GM12878 (cell line): Measurements from ENCODE around the gene CAMTA1. TPM values are rescaled to one million over a fixed set of nuclear protein-coding genes. Genes with fewer than 3 reads are reported as not detected.

Experiments used
- ATAC-seq: fragments of 200-7000 bp; cut with Tn5 transposase; 3 replicates; pipeline ENCODE4 v1.9.1; 2020; ENCODE audit warnings: mild to moderate bottlenecking, moderate library complexity
- BruUV-seq: library from RNA; stranded (reverse); fragments of 400-500 nt; replicated peaks from 2 replicates; lab custom pipeline; 2021; lab: Mats Ljungman, UMichigan
- CTCF ChIA-PET: fragments of 300-600 bp; sonication (Branson Sonifier 250); formaldehyde crosslinking; extraction: SDS; loops from one replicate; lab custom pipeline; 2021; ENCODE audit warnings: inconsistent platforms; lab: Yijun Ruan, JAX
- POLR2A ChIA-PET: fragments of 350-600 bp; formaldehyde crosslinking; extraction: SDS; loops from one replicate; lab custom pipeline; 2021; ENCODE audit warnings: inconsistent platforms; lab: Charles Lee
- RAD21 ChIA-PET: fragments of 300-600 bp; sonication (Branson Sonifier 250); formaldehyde crosslinking; loops from one replicate; lab custom pipeline; 2023; ENCODE audit warnings: antibody characterized with exemption; ENCODE audit not compliant: unreplicated experiment; lab: Charles Lee
- SMC1A ChIA-PET: fragments of 300-600 bp; sonication (Branson Sonifier 250); formaldehyde crosslinking; loops from one replicate; lab custom pipeline; 2023; ENCODE audit not compliant: unreplicated experiment, uncharacterized antibody; lab: Charles Lee
- DNase-seq: peaks from one replicate; pipeline ENCODE4 v3.0.0-alpha.2; 2011; ENCODE audit warnings: low read depth, low spot score
- FAIRE-seq: peaks from 3 replicates; lab custom pipeline; 2011; peaks lifted over from hg19 to GRCh38; lab: Jason Lieb, UNC
- H2AFZ ChIP-seq: 2 replicates; pipeline ENCODE4 v1.6.0; 2011; ENCODE audit warnings: low read depth, low read length, control low read depth; ENCODE audit not compliant: control insufficient read depth
- H3K27ac ChIP-seq: 2 replicates; pipeline ENCODE4 v1.5.1; 2011; ENCODE audit warnings: control low read depth; ENCODE audit not compliant: control insufficient read depth, insufficient read depth
- H3K27me3 ChIP-seq, 2 experiments: replicated peaks in 1 of 2; 2 replicates each; pipeline versions ENCODE4 v1.6.0 to v1.6.1; 2011; ENCODE audit warnings: low read length in 1 of 2; ENCODE audit not compliant: control insufficient read depth in 2 of 2, insufficient read depth in 2 of 2
- H3K36me3 ChIP-seq, 2 experiments: 2 replicates each; pipeline ENCODE4 v1.5.1; 2011; ENCODE audit warnings: low read length in 1 of 2; ENCODE audit not compliant: control insufficient read depth in 2 of 2, insufficient read depth in 2 of 2
- H3K4me1 ChIP-seq: 2 replicates; pipeline ENCODE4 v1.6.1; 2011; ENCODE audit warnings: mild to moderate bottlenecking, low read length, moderate library complexity, mixed read lengths; ENCODE audit not compliant: control insufficient read depth, insufficient read depth
- H3K4me2 ChIP-seq: 2 replicates; pipeline ENCODE4 v1.6.0; 2011; ENCODE audit warnings: control low read depth; ENCODE audit not compliant: control insufficient read depth, insufficient read depth
- H3K4me3 ChIP-seq: fragments of 200-600 bp; sonication (generic); 2 replicates; pipeline ENCODE4 v1.5.1; 2016
- H3K79me2 ChIP-seq: 2 replicates; pipeline ENCODE4 v1.6.0; 2011; ENCODE audit warnings: low read length; ENCODE audit not compliant: control insufficient read depth, insufficient read depth
- H3K9ac ChIP-seq: 2 replicates; pipeline ENCODE4 v1.8.0; 2011; ENCODE audit warnings: low read length, control low read depth, mixed read lengths; ENCODE audit not compliant: control insufficient read depth, insufficient read depth
- H3K9me3 ChIP-seq: replicated peaks from 3 replicates; pipeline ENCODE4 v1.5.1; 2011; ENCODE audit warnings: mild to moderate bottlenecking, low read length; ENCODE audit not compliant: control insufficient read depth, insufficient read depth
- H4K20me1 ChIP-seq: 2 replicates; pipeline ENCODE4 v1.6.0; 2011; ENCODE audit not compliant: control insufficient read depth, insufficient read depth
- CUX1 ChIP-seq: IDR thresholded peaks from 2 replicates; pipeline ENCODE4 v1.6.1; 2012; ENCODE audit warnings: improper control_type of control experiment, low read depth, low read length; ENCODE audit not compliant: insufficient replicate concordance
- EGR1 ChIP-seq, 2 experiments: IDR thresholded peaks; 1 replicate in 1 of 2; 2 replicates in 1 of 2; pipeline ENCODE4 v1.6.1; 2011 to 2012; ENCODE audit warnings: low read depth in 2 of 2, low read length in 2 of 2, borderline replicate concordance in 1 of 2, mild to moderate bottlenecking in 1 of 2, moderate library complexity in 1 of 2
- MXI1 ChIP-seq: fragments of 150-350 bp; IDR thresholded peaks from 2 replicates; pipeline ENCODE4 v1.6.1; 2011; ENCODE audit warnings: low read depth, mild to moderate bottlenecking, inconsistent platforms, low read length, improper control_type of control experiment
- NFIC ChIP-seq: IDR thresholded peaks from 2 replicates; pipeline ENCODE4 v1.6.1; 2012; ENCODE audit warnings: low read depth, mild to moderate bottlenecking, inconsistent platforms, low read length, moderate library complexity
- NFXL1 ChIP-seq: fragments of 450-650 bp; IDR thresholded peaks from 2 replicates; pipeline ENCODE4 v1.6.1; 2017; ENCODE audit warnings: antibody characterized with exemption, mild to moderate bottlenecking, borderline replicate concordance
- NFYA ChIP-seq: IDR thresholded peaks from 2 replicates; pipeline ENCODE4 v1.6.1; 2011; ENCODE audit warnings: low read depth, mild to moderate bottlenecking, low read length, improper control_type of control experiment, borderline replicate concordance
- PRDM15 ChIP-seq: fragments of 450-650 bp; formaldehyde crosslinking; IDR thresholded peaks from 2 replicates; pipeline ENCODE4 v1.4.0; 2020; ENCODE audit warnings: mild to moderate bottlenecking, moderate library complexity
- RB1 ChIP-seq: fragments of 450-650 bp; formaldehyde crosslinking; IDR thresholded peaks from 2 replicates; pipeline ENCODE4 v1.6.1; 2017; ENCODE audit warnings: mild to moderate bottlenecking, borderline replicate concordance
- STAT1 ChIP-seq: fragments of 450-650 bp; conservative IDR thresholded peaks from 2 replicates; pipeline ENCODE4 v1.6.1; 2014; ENCODE audit warnings: antibody characterized with exemption, mild to moderate bottlenecking
- TCF12 ChIP-seq: IDR thresholded peaks from 2 replicates; pipeline ENCODE4 v1.6.1; 2011; ENCODE audit warnings: low read depth, mild to moderate bottlenecking, low read length
- TCF7 ChIP-seq: IDR thresholded peaks from 2 replicates; pipeline ENCODE4 v1.6.1; 2014; ENCODE audit warnings: antibody characterized with exemption, borderline replicate concordance
- ZBTB33 ChIP-seq: fragments of 450-650 bp; IDR thresholded peaks from 2 replicates; pipeline ENCODE4 v1.6.1; 2017; ENCODE audit warnings: mild to moderate bottlenecking
- ZNF622 ChIP-seq: fragments of 450-650 bp; IDR thresholded peaks from 2 replicates; pipeline ENCODE4 v1.6.1; 2017; ENCODE audit warnings: mild to moderate bottlenecking, inconsistent platforms
- WGBS: methylation state at CpG from one replicate; pipeline ENCODE4 v1.1.6; 2016; ENCODE audit warnings: low lambda C conversion rate; ENCODE audit not compliant: insufficient replicate concordance, insufficient coverage; ENCODE audit errors: missing lambda C conversion rate; 5-methylcytosine and 5-hydroxymethylcytosine counted together
- in situ Hi-C: fragments of 300-500 bp; cut with MboI; formaldehyde crosslinking; loops from 9 replicates; pipeline ENCODE4 v1.14.3; 2018; ENCODE audit warnings: mixed read lengths
- intact Hi-C: fragments of 100-400 bp; cut with micrococcal nuclease; formaldehyde crosslinking; loops from one replicate; pipeline ENCODE4 v1.14.2; 2022; ENCODE audit not compliant: unreplicated experiment
- polyA plus RNA-seq, 11 experiments: library from polyadenylated mRNA; depleted of rRNA in 4 of 11; unstranded in 6 of 11; stranded (reverse) in 5 of 11; fragments of >200 nt; fragmentation: Nextera tagmentation in 4 of 11; fragmentation: Illumina TruSeq in 1 of 11; extraction: Ambion mirVana in 4 of 11; extraction: Trizol in 1 of 11; gene quantifications; 1 replicate in 1 of 11; 2 replicates in 10 of 11; pipeline versions ENCODE4 v1.2.1 to v1.2.3, GENCODE V29; 2011 to 2016; ENCODE audit warnings: inconsistent platforms in 2 of 11, missing spikeins in 2 of 11, low read depth in 1 of 11
- total RNA-seq, 4 experiments: library from RNA; depleted of rRNA in 3 of 4; stranded (reverse); fragments of >200 nt in 3 of 4; fragmentation: Illumina TruSeq in 1 of 4; extraction: Trizol in 1 of 4; gene quantifications; 2 replicates each; pipeline versions ENCODE4 v1.2.1 to v1.2.3, GENCODE V29; 2013 to 2021

The CAMTA1 gene
- total and polyA plus RNA-seq, 10 of the 15 experiments (the other 5 are each of a cell fraction or from before 2014, with no cell fraction given) = 37.7 to 148 (median 76.4) TPM

- WGBS = 35% methylated on average over 15 of the region's 15 CpGs
- no peaks in the 10 kb centered on the region for H4K20me1 ChIP-seq
- H3K27me3 ChIP-seq = peaks cover 5 to 6% of the 10 kb centered on the region in 2 experiments; a peak in 2 of 4 replicates
- no TSS peak for BruUV-seq
- FAIRE-seq = no peak
- no peak for ATAC-seq
- TF ChIP-seq ZNF622 = no peak
- no peak for TF ChIP-seq NFXL1
- TF ChIP-seq NFYA = no peak
- no peak for TF ChIP-seq RB1
- TF ChIP-seq MXI1 = no peak
- TF ChIP-seq CUX1 = no peak
- no peak for TF ChIP-seq TCF12
- TF ChIP-seq NFIC = no peak
- no peak for TF ChIP-seq PRDM15 (CRISPR knock-in tag)
- no peak for TF ChIP-seq TCF7
- no peak for TF ChIP-seq EGR1 (IDR thresholded peaks at IDR 0.05; ENCODE audit: borderline replicate concordance in 1 of 2, low read depth in 2 of 2, low read length in 2 of 2)
- no peak for TF ChIP-seq ZBTB33
- no peak for TF ChIP-seq STAT1
- no peak overlapping the region for H3K27ac ChIP-seq
- intact Hi-C loops (no loop called here), in situ Hi-C loops (no loop called here)
- no peak overlapping the region for H2AFZ ChIP-seq
- ChIA-PET CTCF (interaction anchor here (1.1 to 1.6 kb wide), 2 partner anchors 14 to 70 kb away, joined by 4 read pairs; no protein-coding TSS in a partner anchor), RAD21 (no interaction called here), SMC1A (no interaction called here), POLR2A (no interaction called here)
- DNase-seq = no peak
- no peak overlapping the region for H3K4me2 ChIP-seq
- H3K36me3 ChIP-seq = no peaks in the 10 kb centered on the region
- no peak overlapping the region for H3K4me3 ChIP-seq
- no peaks in the 10 kb centered on the region for H3K79me2 ChIP-seq
- no peaks in the 10 kb centered on the region for H3K4me1 ChIP-seq
- H3K9ac ChIP-seq = no peak overlapping the region
- no peaks in the 10 kb centered on the region for H3K9me3 ChIP-seq
Observed at GRCh38 chr1:7683521-7683920, 898.3 kb downstream of the CAMTA1 start.
